IMR-90 (cell line): ENCODE data around the gene MRPL54. TPM values are rescaled to one million over a fixed set of nuclear protein-coding genes. Genes with fewer than 3 reads are reported as not detected.

ENCODE experiments used
- ATAC-seq: fragments of 200-7000 bp; cut with Tn5 transposase; 2 replicates; pipeline ENCODE4 v1.9.1; 2020; ENCODE audit warnings: low read depth, mild to moderate bottlenecking, moderate library complexity
- BruUV-seq: library from RNA; stranded (reverse); fragments of 400-500 nt; replicated peaks from 2 replicates; lab custom pipeline; 2021; lab: Mats Ljungman, UMichigan
- CTCF ChIA-PET: fragments of 300-600 bp; formaldehyde crosslinking; extraction: SDS; loops from one replicate; lab custom pipeline; 2021; ENCODE audit warnings: antibody characterized with exemption; lab: Yijun Ruan, JAX
- POLR2A ChIA-PET: fragments of 300-600 bp; sonication (Branson Sonifier 250); formaldehyde crosslinking; loops from one replicate; lab custom pipeline; 2022; ENCODE audit warnings: antibody characterized with exemption; ENCODE audit not compliant: unreplicated experiment; lab: Charles Lee
- DNase-seq: peaks from one replicate; pipeline ENCODE4 v3.0.0; 2013
- H2AFZ ChIP-seq: replicated peaks from 2 replicates; pipeline ENCODE3; 2013; ENCODE audit warnings: low read length, mild to moderate bottlenecking; ENCODE audit not compliant: poor library complexity
- H2AK5ac ChIP-seq: 2 replicates; pipeline ENCODE4 v1.6.1; 2013; ENCODE audit warnings: low read depth, low read length, inconsistent platforms
- H2AK9ac ChIP-seq: replicated peaks from 2 replicates; pipeline ENCODE3; 2013; ENCODE audit warnings: mild to moderate bottlenecking, low read depth, low read length, moderate library complexity; ENCODE audit not compliant: poor library complexity
- H2BK120ac ChIP-seq: 2 replicates; pipeline ENCODE4 v1.6.1; 2013; ENCODE audit warnings: low read depth, low read length, inconsistent platforms
- H2BK15ac ChIP-seq: 3 replicates; pipeline ENCODE4 v1.6.1; 2013; ENCODE audit warnings: low read depth, low read length, inconsistent platforms
- H2BK20ac ChIP-seq: 2 replicates; pipeline ENCODE4 v1.6.1; 2013; ENCODE audit warnings: low read depth, mild to moderate bottlenecking, inconsistent platforms, low read length, moderate library complexity
- H2BK5ac ChIP-seq: 2 replicates; pipeline ENCODE4 v1.6.1; 2013; ENCODE audit warnings: mild to moderate bottlenecking, low read depth, low read length, inconsistent platforms; ENCODE audit not compliant: poor library complexity, severe bottlenecking
- H3K14ac ChIP-seq: replicated peaks from 2 replicates; pipeline ENCODE4 v1.6.1; 2013; ENCODE audit warnings: low read depth, low read length, inconsistent platforms
- H3K18ac ChIP-seq: 2 replicates; pipeline ENCODE4 v1.6.1; 2013; ENCODE audit warnings: low read depth, low read length, control low read depth
- H3K23ac ChIP-seq: 2 replicates; pipeline ENCODE4 v1.6.1; 2013; ENCODE audit warnings: low read depth, low read length, inconsistent platforms
- H3K27ac ChIP-seq: 2 replicates; pipeline ENCODE4 v1.5.1; 2013; ENCODE audit warnings: mild to moderate bottlenecking, control low read depth, low read length; ENCODE audit not compliant: insufficient read depth
- H3K27me3 ChIP-seq: 2 replicates; pipeline ENCODE4 v1.6.1; 2013; ENCODE audit warnings: low read length; ENCODE audit not compliant: control insufficient read depth, insufficient read depth
- H3K36me3 ChIP-seq: 2 replicates; pipeline ENCODE4 v1.6.1; 2013; ENCODE audit warnings: low read length, mixed read lengths; ENCODE audit not compliant: control insufficient read depth, insufficient read depth
- H3K4ac ChIP-seq: 2 replicates; pipeline ENCODE4 v1.6.1; 2013; ENCODE audit warnings: low read depth, low read length, inconsistent platforms
- H3K4me1 ChIP-seq: 2 replicates; pipeline ENCODE4 v1.6.1; 2013; ENCODE audit warnings: low read length, mixed read lengths; ENCODE audit not compliant: control insufficient read depth, insufficient read depth
- H3K4me2 ChIP-seq: 2 replicates; pipeline ENCODE4 v1.6.1; 2013; ENCODE audit warnings: low read depth, mild to moderate bottlenecking, control low read depth, low read length, moderate library complexity
- H3K4me3 ChIP-seq: 2 replicates; pipeline ENCODE4 v1.5.1; 2013; ENCODE audit warnings: low read depth, mild to moderate bottlenecking, control low read depth, low read length, moderate library complexity; ENCODE audit not compliant: insufficient read depth
- H3K56ac ChIP-seq: 2 replicates; pipeline ENCODE4 v1.6.1; 2013; ENCODE audit warnings: low read length, inconsistent platforms; ENCODE audit not compliant: insufficient read depth; ENCODE audit errors: extremely low read depth
- H3K79me1 ChIP-seq, 2 experiments: 2 replicates each; pipeline ENCODE4 v1.6.1; 2013; ENCODE audit warnings: low read length in 2 of 2, inconsistent platforms in 1 of 2, low read depth in 1 of 2
- H3K9ac ChIP-seq: 2 replicates; pipeline ENCODE4 v1.6.1; 2013; ENCODE audit warnings: low read depth, low read length, control low read depth
- H3K9me1 ChIP-seq: 2 replicates; pipeline ENCODE4 v1.6.1; 2013; ENCODE audit warnings: low read length, inconsistent platforms; ENCODE audit not compliant: insufficient read depth
- H3K9me3 ChIP-seq: 2 replicates; pipeline ENCODE4 v1.6.1; 2013; ENCODE audit warnings: low read length; ENCODE audit not compliant: control insufficient read depth, insufficient read depth
- H4K20me1 ChIP-seq: 2 replicates; pipeline ENCODE4 v1.6.1; 2013; ENCODE audit warnings: low read length, inconsistent platforms; ENCODE audit not compliant: insufficient read depth
- H4K5ac ChIP-seq: 2 replicates; pipeline ENCODE4 v1.6.1; 2013; ENCODE audit warnings: mild to moderate bottlenecking, low read depth, low read length, control low read depth
- H4K8ac ChIP-seq, 2 experiments: 2 replicates each; pipeline ENCODE4 v1.6.1; 2013; ENCODE audit warnings: low read depth in 2 of 2, low read length in 2 of 2, control low read depth in 1 of 2, inconsistent platforms in 1 of 2
- H4K91ac ChIP-seq: 2 replicates; pipeline ENCODE4 v1.6.1; 2013; ENCODE audit warnings: low read depth, low read length, inconsistent platforms; ENCODE audit not compliant: insufficient read depth
- BHLHE40 ChIP-seq: fragments of 150-350 bp; IDR thresholded peaks from 2 replicates; pipeline ENCODE4 v1.6.1; 2016; ENCODE audit warnings: mild to moderate bottlenecking, low read depth, low read length
- CEBPB ChIP-seq: IDR thresholded peaks from 2 replicates; pipeline ENCODE4 v1.6.1; 2012; ENCODE audit warnings: low read depth, low read length, improper control_type of control experiment
- CHD1 ChIP-seq: IDR thresholded peaks from 2 replicates; pipeline ENCODE4 v1.6.1; 2012; ENCODE audit warnings: low read depth, low read length, improper control_type of control experiment
- CTCF ChIP-seq: conservative IDR thresholded peaks from 2 replicates; pipeline ENCODE4 v1.5.1; 2012; ENCODE audit warnings: mild to moderate bottlenecking, low read depth, low read length, improper control_type of control experiment
- FOS ChIP-seq: fragments of 150-350 bp; IDR thresholded peaks from 2 replicates; pipeline ENCODE4 v1.6.1; 2016; ENCODE audit warnings: low read depth, low read length
- MAFK ChIP-seq: IDR thresholded peaks from 2 replicates; pipeline ENCODE4 v1.6.1; 2012; ENCODE audit warnings: low read depth, low read length, improper control_type of control experiment
- MAZ ChIP-seq: IDR thresholded peaks from 2 replicates; pipeline ENCODE4 v1.6.1; 2012; ENCODE audit warnings: low read depth, mild to moderate bottlenecking, low read length, improper control_type of control experiment, moderate library complexity, borderline replicate concordance
- MXI1 ChIP-seq: IDR thresholded peaks from 2 replicates; pipeline ENCODE4 v1.6.1; 2012; ENCODE audit warnings: low read depth, mild to moderate bottlenecking, low read length, moderate library complexity, borderline replicate concordance
- NFE2L2 ChIP-seq: fragments of 150-350 bp; IDR thresholded peaks from 2 replicates; pipeline ENCODE4 v1.6.1; 2016; ENCODE audit warnings: low read depth, mild to moderate bottlenecking, low read length
- POLR2A ChIP-seq: IDR thresholded peaks from 2 replicates; pipeline ENCODE4 v1.6.1; 2012; ENCODE audit warnings: mild to moderate bottlenecking, low read depth, low read length
- RAD21 ChIP-seq: IDR thresholded peaks from 2 replicates; pipeline ENCODE4 v1.6.1; 2012; ENCODE audit warnings: low read length, improper control_type of control experiment
- RCOR1 ChIP-seq: IDR thresholded peaks from 2 replicates; pipeline ENCODE4 v1.6.1; 2012; ENCODE audit warnings: mild to moderate bottlenecking, low read length, improper control_type of control experiment; ENCODE audit not compliant: insufficient replicate concordance
- RFX5 ChIP-seq: IDR thresholded peaks from 2 replicates; pipeline ENCODE4 v1.8.0; 2012; ENCODE audit warnings: low read depth, mild to moderate bottlenecking, low read length, moderate library complexity
- SMC3 ChIP-seq: fragments of 150-350 bp; IDR thresholded peaks from 2 replicates; pipeline ENCODE4 v1.6.1; 2016; ENCODE audit warnings: low read depth, mild to moderate bottlenecking, antibody characterized with exemption, low read length, moderate library complexity
- WGBS, 2 experiments: methylation state at CpG; one replicate each; pipeline versions ENCODE4 v1.1.5 to v1.1.7; 2013; ENCODE audit warnings: missing lambda C conversion rate in 2 of 2; ENCODE audit not compliant: insufficient read length in 1 of 2; ENCODE audit errors: extremely low coverage in 2 of 2; 5-methylcytosine and 5-hydroxymethylcytosine counted together
- dilution Hi-C: fragments of 300-500 bp; cut with HindIII; formaldehyde crosslinking; loops from one replicate; pipeline ENCODE4 v1.14.3; 2018; ENCODE audit warnings: low sequenced_read_pairs; ENCODE audit not compliant: unreplicated experiment
- in situ Hi-C: fragments of 300-500 bp; cut with MboI; formaldehyde crosslinking; loops from 3 replicates; pipeline ENCODE4 v1.14.3; 2019; ENCODE audit warnings: low sequenced_read_pairs, inconsistent platforms, mixed read lengths
- intact Hi-C: fragments of 100-400 bp; cut with micrococcal nuclease; formaldehyde crosslinking; loops from 2 replicates; pipeline ENCODE4 v1.10.0; 2022
- polyA plus RNA-seq, 3 experiments: library from polyadenylated mRNA; depleted of rRNA; stranded (reverse); fragments of >200 nt; gene quantifications; 2 replicates each; pipeline ENCODE4 v1.2.3, GENCODE V29; 2012; ENCODE audit warnings: low replicate concordance in 1 of 3
- total RNA-seq: library from RNA; depleted of rRNA; stranded (reverse); fragments of >200 nt; gene quantifications from 2 replicates; pipeline ENCODE4 v1.2.3, GENCODE V29; 2012
- TF ChIP-seq, protein P1 (sequence below): fragments of 150-350 bp; IDR thresholded peaks from 2 replicates; pipeline ENCODE4 v1.6.1; 2017; ENCODE audit warnings: mild to moderate bottlenecking, antibody characterized with exemption, low read length, low read depth
- TF ChIP-seq, protein P2 (sequence below): fragments of 150-350 bp; IDR thresholded peaks from 2 replicates; pipeline ENCODE4 v1.6.1; 2016; ENCODE audit warnings: low read depth, mild to moderate bottlenecking, low read length, moderate library complexity, borderline replicate concordance

The MRPL54 gene
- total and polyA plus RNA-seq, 2 of the 4 experiments (the other 2 are of a cell fraction), result 55.9 to 75.7 TPM

DNA sequence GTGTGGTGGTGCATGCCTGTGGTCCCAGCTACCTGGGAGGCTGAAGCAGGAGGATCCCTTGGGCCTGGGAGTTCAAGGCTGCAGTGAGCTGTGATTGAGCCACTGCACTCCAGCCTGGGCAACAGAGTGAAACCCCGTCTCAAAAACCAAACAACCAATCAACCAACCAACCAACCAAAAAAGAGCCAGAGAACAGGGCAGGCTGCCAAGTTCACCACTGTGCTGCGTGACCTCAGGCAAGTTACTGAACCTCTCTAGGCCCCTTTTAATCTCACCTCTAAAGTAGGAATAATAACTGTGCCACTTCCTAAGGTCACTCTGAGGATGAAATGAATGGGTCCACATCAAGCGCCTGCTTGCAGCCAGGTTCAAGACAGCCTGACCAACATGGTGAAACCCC is 37.4 kb upstream of the MRPL54 start:
- DNase-seq, result no peak
- ChIA-PET CTCF (interaction anchor here (0.6 kb wide), 1 partner anchor 260 kb away, joined by 3 read pairs; the partner anchor contains the start of gene EEF2), POLR2A (no interaction called here)
- Histone ChIP-seq H2BK15ac (no peak overlapping the region), H3K23ac (no peak overlapping the region), H4K8ac (no peak overlapping the region), H3K9me3 (no peaks in the 10 kb centered on the region), H3K79me1 (no peaks in the 10 kb centered on the region), H3K4me1 (no peaks in the 10 kb centered on the region), H2BK120ac (no peak overlapping the region), H2BK5ac (no peak overlapping the region), H3K4me2 (no peak overlapping the region), H2AK5ac (no peak overlapping the region), H2BK20ac (no peak overlapping the region), H2AK9ac (no peak overlapping the region), H3K9me1 (no peaks in the 10 kb centered on the region), H2AFZ (no peak overlapping the region), H3K4ac (no peak overlapping the region), H3K56ac (no peak overlapping the region), H3K14ac (no peak overlapping the region), H3K27me3 (peaks cover 33% of the 10 kb centered on the region), H3K36me3 (no peaks in the 10 kb centered on the region), H4K5ac (no peak overlapping the region), H4K91ac (no peak overlapping the region), H3K9ac (no peak overlapping the region), H3K27ac (no peak overlapping the region), H3K18ac (no peak overlapping the region), H4K20me1 (no peaks in the 10 kb centered on the region), H3K4me3 (no peak overlapping the region)
- no CpG with 5 or more reads among the region's 3 CpGs for WGBS, 2 experiments
- intact Hi-C loops, result no loop called here
- in situ Hi-C loops, result no loop called here
- ATAC-seq, result no peak
- TF ChIP-seq RFX5 (no peak), POLR2A (no peak), CEBPB (no peak), SMC3 (no peak), FOS (no peak), CHD1 (no peak), BHLHE40 (no peak), MXI1 (no peak), CTCF (no peak), NFE2L2 (no peak), MAZ (no peak), RCOR1 (no peak), MAFK (no peak), RAD21 (no peak)
- TF ChIP-seq, protein P1, sequence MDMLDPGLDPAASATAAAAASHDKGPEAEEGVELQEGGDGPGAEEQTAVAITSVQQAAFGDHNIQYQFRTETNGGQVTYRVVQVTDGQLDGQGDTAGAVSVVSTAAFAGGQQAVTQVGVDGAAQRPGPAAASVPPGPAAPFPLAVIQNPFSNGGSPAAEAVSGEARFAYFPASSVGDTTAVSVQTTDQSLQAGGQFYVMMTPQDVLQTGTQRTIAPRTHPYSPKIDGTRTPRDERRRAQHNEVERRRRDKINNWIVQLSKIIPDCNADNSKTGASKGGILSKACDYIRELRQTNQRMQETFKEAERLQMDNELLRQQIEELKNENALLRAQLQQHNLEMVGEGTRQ, result no peak
- TF ChIP-seq, protein P2, sequence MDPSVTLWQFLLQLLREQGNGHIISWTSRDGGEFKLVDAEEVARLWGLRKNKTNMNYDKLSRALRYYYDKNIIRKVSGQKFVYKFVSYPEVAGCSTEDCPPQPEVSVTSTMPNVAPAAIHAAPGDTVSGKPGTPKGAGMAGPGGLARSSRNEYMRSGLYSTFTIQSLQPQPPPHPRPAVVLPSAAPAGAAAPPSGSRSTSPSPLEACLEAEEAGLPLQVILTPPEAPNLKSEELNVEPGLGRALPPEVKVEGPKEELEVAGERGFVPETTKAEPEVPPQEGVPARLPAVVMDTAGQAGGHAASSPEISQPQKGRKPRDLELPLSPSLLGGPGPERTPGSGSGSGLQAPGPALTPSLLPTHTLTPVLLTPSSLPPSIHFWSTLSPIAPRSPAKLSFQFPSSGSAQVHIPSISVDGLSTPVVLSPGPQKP, result no peak
- no TSS peak for BruUV-seq
- dilution Hi-C loops, result no loop called here
